HUES6 (cell line): ENCODE results near the gene CACUL1.

ENCODE experiments used
- H3K27ac ChIP-seq: 2 replicates; pipeline ENCODE4 v1.7.0; 2013; ENCODE audit warnings: low read depth, mild to moderate bottlenecking, low read length, inconsistent platforms
- H3K27me3 ChIP-seq: 2 replicates; pipeline ENCODE4 v1.6.1; 2013; ENCODE audit warnings: low read length; ENCODE audit not compliant: control insufficient read depth, insufficient read depth
- H3K36me3 ChIP-seq: 2 replicates; pipeline ENCODE4 v1.6.1; 2013; ENCODE audit warnings: low read length; ENCODE audit not compliant: control insufficient read depth, insufficient read depth
- H3K4me1 ChIP-seq: 2 replicates; pipeline ENCODE4 v1.6.1; 2013; ENCODE audit warnings: low read length; ENCODE audit not compliant: control insufficient read depth, insufficient read depth
- H3K4me3 ChIP-seq: 2 replicates; pipeline ENCODE4 v1.5.1; 2013; ENCODE audit warnings: low read depth, low read length
- H3K9ac ChIP-seq: one replicate; pipeline ENCODE4 v1.6.1; 2013; ENCODE audit warnings: mild to moderate bottlenecking, low read length
- H3K9me3 ChIP-seq: 2 replicates; pipeline ENCODE4 v1.6.1; 2013; ENCODE audit warnings: low read depth, low read length; ENCODE audit not compliant: control insufficient read depth, insufficient read depth

The CACUL1 gene

GRCh38 chr10:118768041-118768919 lies 13.5 kb upstream of the CACUL1 start:
- Histone ChIP-seq H3K4me3 (no peak overlapping the region), H3K4me1 (no peaks in the 10 kb centered on the region), H3K27me3 (peaks cover 2% of the 10 kb centered on the region; the same call in 1 of the 2 replicates), H3K36me3 (no peaks in the 10 kb centered on the region), H3K9me3 (0 out of 2 replicates have a peak, but pooled peaks cover 5% of the 10 kb centered on the region), H3K27ac (no peak overlapping the region), H3K9ac (no peak overlapping the region)

- H3K27me3 ChIP-seq, result peaks cover 2% of the 10 kb centered on the region; the same call in 1 of the 2 replicates
- no peak overlapping the region for H3K9ac ChIP-seq
- 0 out of 2 replicates have a peak, but pooled peaks cover 5% of the 10 kb centered on the region for H3K9me3 ChIP-seq
- no peak overlapping the region for H3K27ac ChIP-seq
- no peak overlapping the region for H3K4me3 ChIP-seq
- no peaks in the 10 kb centered on the region for H3K36me3 ChIP-seq
- H3K4me1 ChIP-seq, result no peaks in the 10 kb centered on the region
Measured at GRCh38 chr10:118767297-118768040, 12.7 kb upstream of the CACUL1 start.

- H3K4me1 ChIP-seq, result no peaks in the 10 kb centered on the region
- no peak overlapping the region for H3K27ac ChIP-seq
- H3K9me3 ChIP-seq, result no peaks in the 10 kb centered on the region
- no peaks in the 10 kb centered on the region for H3K36me3 ChIP-seq
- H3K9ac ChIP-seq, result no peak overlapping the region
- no peaks in the 10 kb centered on the region; the same call in 1 of the 2 replicates for H3K27me3 ChIP-seq
- H3K4me3 ChIP-seq, result no peak overlapping the region
Measured at GRCh38 chr10:118764195-118764594, 9.4 kb upstream of the CACUL1 start.

DNA sequence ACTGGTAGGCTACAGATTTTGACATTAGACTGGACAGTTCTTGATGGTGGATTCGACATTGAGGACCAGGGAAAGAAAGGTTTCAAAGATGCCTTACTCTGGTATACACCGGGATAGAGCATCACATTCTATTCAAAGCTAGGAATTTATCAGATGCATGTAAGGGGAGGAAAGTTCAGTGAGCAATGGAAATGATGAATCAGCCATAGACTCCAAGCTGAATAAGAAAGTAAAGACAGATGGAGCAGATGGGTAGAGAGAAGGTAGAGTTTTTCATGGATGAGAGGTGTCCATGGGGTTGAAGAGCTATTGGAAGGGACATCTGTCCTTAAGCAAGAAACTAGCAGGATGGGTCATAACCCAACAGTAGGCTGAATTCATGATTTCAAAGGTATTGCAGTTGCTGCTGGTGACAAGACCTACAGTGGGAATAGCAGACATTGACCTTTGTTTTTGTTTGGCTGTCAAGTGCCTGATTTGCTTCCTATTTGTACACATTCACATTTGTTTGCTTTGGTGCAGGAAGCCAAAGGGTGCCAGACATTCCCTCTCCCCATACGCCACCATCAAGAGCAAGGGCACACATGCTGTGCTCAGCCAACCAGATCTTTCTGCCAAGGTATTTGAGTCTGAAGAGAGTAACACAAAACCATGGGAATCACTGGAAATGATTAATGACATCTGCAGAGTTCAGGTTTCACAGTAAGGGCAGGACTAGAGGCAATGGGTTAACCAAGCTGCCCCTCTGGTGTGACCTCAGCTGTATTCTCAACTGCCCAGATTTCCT lies 8.6 kb upstream of the CACUL1 start:
- no peak overlapping the region for H3K27ac ChIP-seq
- H3K4me1 ChIP-seq, result no peaks in the 10 kb centered on the region
- H3K27me3 ChIP-seq, result no peaks in the 10 kb centered on the region; the same call in 1 of the 2 replicates
- H3K4me3 ChIP-seq, result no peak overlapping the region
- H3K36me3 ChIP-seq, result no peaks in the 10 kb centered on the region
- H3K9me3 ChIP-seq, result no peaks in the 10 kb centered on the region
- no peak overlapping the region for H3K9ac ChIP-seq

DNA sequence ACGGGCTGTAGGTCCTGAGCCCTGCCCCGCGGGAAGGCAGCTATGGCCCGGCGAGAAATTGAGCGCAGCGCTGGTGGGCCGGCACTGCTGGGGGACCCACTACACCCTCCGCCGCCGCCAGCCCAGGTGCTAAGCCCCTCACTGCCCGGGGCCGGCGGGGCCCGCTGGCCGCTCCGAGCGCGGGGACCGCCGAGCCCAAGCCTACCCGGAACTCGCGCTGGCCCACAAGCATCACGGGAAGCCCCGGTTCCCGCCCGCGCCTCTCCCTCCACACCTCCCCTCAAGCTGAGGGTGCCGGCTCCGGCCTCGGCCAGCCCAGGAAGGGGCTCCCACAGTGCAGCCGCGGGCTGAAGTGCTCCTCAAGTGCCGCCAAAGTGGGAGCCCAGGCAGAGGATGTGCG lies 5.5 kb upstream of the CACUL1 start:
- Histone ChIP-seq H3K4me1 (no peaks in the 10 kb centered on the region), H3K27me3 (peaks cover 2% of the 10 kb centered on the region; the same call in 1 of the 2 replicates), H3K4me3 (peak overlapping the region; percentile 29; the same call in 1 of the 2 replicates), H3K36me3 (no peaks in the 10 kb centered on the region), H3K9ac (no peak overlapping the region), H3K9me3 (no peaks in the 10 kb centered on the region), H3K27ac (no peak overlapping the region)

DNA sequence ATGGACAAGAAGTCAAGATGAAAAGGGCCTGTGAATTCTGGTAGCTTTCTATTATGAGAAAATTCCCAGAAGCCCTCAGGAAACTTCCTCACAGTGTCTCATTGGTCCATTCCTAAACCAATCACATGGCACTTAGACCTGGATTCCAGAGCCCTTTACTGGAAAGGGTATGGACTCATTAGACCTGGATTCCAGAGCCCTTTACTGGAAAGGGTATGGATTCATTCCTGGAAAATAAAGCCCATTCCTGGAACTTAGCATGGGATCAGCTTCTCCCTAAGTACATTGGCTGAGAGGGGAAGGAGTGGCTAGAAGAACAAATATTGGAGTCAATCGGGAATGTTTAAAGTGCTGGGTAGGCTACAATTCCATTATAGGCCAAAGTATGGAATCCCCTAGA lies 3.7 kb upstream of the CACUL1 start:
- Histone ChIP-seq H3K27ac (no peak overlapping the region), H3K4me3 (no peak overlapping the region), H3K36me3 (no peaks in the 10 kb centered on the region), H3K9me3 (no peaks in the 10 kb centered on the region), H3K9ac (no peak overlapping the region), H3K27me3 (peaks cover 2% of the 10 kb centered on the region; the same call in 1 of the 2 replicates), H3K4me1 (no peaks in the 10 kb centered on the region)

DNA sequence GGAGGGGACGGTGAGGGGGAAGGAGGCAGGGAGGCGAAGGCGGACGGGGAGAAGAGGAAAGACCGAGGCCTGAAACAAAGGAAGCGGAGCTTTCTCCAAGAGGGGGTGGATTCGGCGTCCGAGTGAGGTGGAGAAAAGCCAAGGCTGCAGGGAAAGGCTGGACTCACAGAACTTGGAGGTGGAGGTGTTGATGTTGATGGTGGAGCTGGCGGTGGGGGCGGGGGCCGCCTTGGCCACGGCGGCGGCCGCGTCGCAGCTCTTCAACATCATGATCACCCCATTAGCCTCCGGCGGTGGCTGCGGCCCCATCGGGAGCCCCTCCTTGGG lies 578 bp downstream of the CACUL1 start:
- Histone ChIP-seq H3K9me3 (no peaks in the 10 kb centered on the region), H3K36me3 (no peaks in the 10 kb centered on the region), H3K4me1 (peaks cover 10% of the 10 kb centered on the region; the same call in 1 of the 2 replicates), H3K4me3 (peak overlapping the region; percentile 100), H3K9ac (peak overlapping the region; percentile 96), H3K27ac (peak overlapping the region; percentile 85), H3K27me3 (0 out of 2 replicates have a peak, but pooled peaks cover 2% of the 10 kb centered on the region)

- 0 out of 2 replicates have a peak, but pooled peaks cover 2% of the 10 kb centered on the region for H3K27me3 ChIP-seq
- peak overlapping the region; percentile 85 for H3K27ac ChIP-seq
- peak overlapping the region; percentile 96 for H3K9ac ChIP-seq
- peak overlapping the region; percentile 100 for H3K4me3 ChIP-seq
- no peaks in the 10 kb centered on the region for H3K9me3 ChIP-seq
- no peaks in the 10 kb centered on the region for H3K36me3 ChIP-seq
- peaks cover 10% of the 10 kb centered on the region; the same call in 1 of the 2 replicates for H3K4me1 ChIP-seq
Measured at GRCh38 chr10:118753331-118754228, 1.2 kb downstream of the CACUL1 start.

GRCh38 chr10:118752409-118752808 lies 2.4 kb downstream of the CACUL1 start:
- Histone ChIP-seq H3K4me3 (peak overlapping the region; percentile 100; the same call in 1 of the 2 replicates), H3K27me3 (0 out of 2 replicates have a peak, but pooled peaks cover 2% of the 10 kb centered on the region), H3K9me3 (no peaks in the 10 kb centered on the region), H3K36me3 (no peaks in the 10 kb centered on the region), H3K4me1 (peaks cover 10% of the 10 kb centered on the region; the same call in 1 of the 2 replicates), H3K27ac (no peak overlapping the region), H3K9ac (no peak overlapping the region)

DNA sequence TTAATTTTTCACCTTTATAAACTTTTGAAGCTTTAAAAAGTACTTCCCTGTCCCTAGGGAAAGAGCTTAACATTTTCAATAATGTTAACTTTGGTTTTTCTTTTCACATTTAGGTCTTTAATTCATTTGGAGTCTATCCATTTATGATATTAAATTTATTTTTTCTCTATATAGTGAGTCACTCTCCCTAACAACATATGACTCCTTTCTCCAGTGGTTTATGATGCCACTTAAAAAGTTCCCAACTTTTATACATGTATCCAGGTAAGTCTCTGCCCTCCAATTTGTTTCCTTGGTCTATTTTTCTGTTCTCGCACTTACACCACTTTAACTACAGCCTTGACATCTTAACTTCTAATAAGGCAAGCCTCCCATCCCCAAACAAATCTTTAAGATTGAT lies 3.5 kb downstream of the CACUL1 start:
- H3K9ac ChIP-seq, result no peak overlapping the region
- peaks cover 10% of the 10 kb centered on the region; the same call in 1 of the 2 replicates for H3K4me1 ChIP-seq
- no peaks in the 10 kb centered on the region for H3K9me3 ChIP-seq
- H3K4me3 ChIP-seq, result no peak overlapping the region
- 0 out of 2 replicates have a peak, but pooled peaks cover 2% of the 10 kb centered on the region for H3K27me3 ChIP-seq
- H3K36me3 ChIP-seq, result no peaks in the 10 kb centered on the region
- no peak overlapping the region for H3K27ac ChIP-seq
